Type B pancreatic cell (in vitro differentiated cells): ENCODE measurements around the gene MCIDAS. TPM values are rescaled to one million over a fixed set of nuclear protein-coding genes. Genes with fewer than 3 reads are reported as not detected.
A peak's percentile ranks its signal among the peaks of the same experiment; 100 is the strongest.

ENCODE experiments used
- DNase-seq: peaks from one replicate; pipeline ENCODE4 v3.0.0; 2021; ENCODE audit warnings: mixed read lengths; ENCODE audit not compliant: unreplicated experiment; ENCODE audit errors: extremely low spot score
- H3K27ac Mint-ChIP-seq: 2 replicates; pipeline ENCODE4 v1.8.0; 2021; ENCODE audit warnings: mild to moderate bottlenecking, mixed read lengths
- H3K27me3 Mint-ChIP-seq: 2 replicates; pipeline ENCODE4 v1.8.0; 2021; ENCODE audit warnings: mixed read lengths
- H3K36me3 Mint-ChIP-seq: 2 replicates; pipeline ENCODE4 v1.8.0; 2021; ENCODE audit warnings: mixed read lengths
- H3K4me1 Mint-ChIP-seq: one replicate; pipeline ENCODE4 v1.8.0; 2021; ENCODE audit warnings: mixed read lengths; ENCODE audit not compliant: unreplicated experiment
- H3K4me3 Mint-ChIP-seq: 2 replicates; pipeline ENCODE4 v1.8.0; 2021; ENCODE audit warnings: mild to moderate bottlenecking, mixed read lengths
- H3K9me3 Mint-ChIP-seq: 2 replicates; pipeline ENCODE4 v1.8.0; 2021; ENCODE audit warnings: mixed read lengths
- CTCF ChIP-seq: fragments of 200-600 bp; sonication (generic); conservative IDR thresholded peaks from 2 replicates; pipeline ENCODE4 v1.5.0; 2021; ENCODE audit warnings: antibody characterized with exemption, mild to moderate bottlenecking
- total RNA-seq: library from RNA; stranded (reverse); gene quantifications from 2 replicates; pipeline ENCODE4 v1.2.1, GENCODE V29; 2021; ENCODE audit warnings: low replicate concordance

Gene MCIDAS
- total RNA-seq, 1 donor from 2014 or later, result 0.36 TPM

GRCh38 chr5:55188656-55189540 lies 38.2 kb downstream of the MCIDAS start:
- no peaks in the 10 kb centered on the region for H3K4me1 Mint-ChIP-seq
- no peak overlapping the region for H3K27ac Mint-ChIP-seq
- H3K4me3 Mint-ChIP-seq, result no peak overlapping the region
- H3K36me3 Mint-ChIP-seq, result no peaks in the 10 kb centered on the region
- peaks cover 56% of the 10 kb centered on the region for H3K27me3 Mint-ChIP-seq
- no peak for TF ChIP-seq CTCF
- H3K9me3 Mint-ChIP-seq, result no peaks in the 10 kb centered on the region
- DNase-seq, result no peak

GRCh38 chr5:55187370-55187769 lies 39.7 kb downstream of the MCIDAS start:
- Mint-ChIP-seq H3K27me3 (peaks cover 47% of the 10 kb centered on the region), H3K9me3 (no peaks in the 10 kb centered on the region), H3K4me1 (no peaks in the 10 kb centered on the region), H3K4me3 (no peak overlapping the region), H3K36me3 (no peaks in the 10 kb centered on the region), H3K27ac (no peak overlapping the region)
- no peak for DNase-seq
- TF ChIP-seq CTCF, result peak; percentile 53

- peaks cover 8% of the 10 kb centered on the region for H3K4me1 Mint-ChIP-seq
- H3K27ac Mint-ChIP-seq, result no peak overlapping the region
- DNase-seq, result no peak
- no peak overlapping the region for H3K4me3 Mint-ChIP-seq
- no peaks in the 10 kb centered on the region for H3K9me3 Mint-ChIP-seq
- no peaks in the 10 kb centered on the region for H3K36me3 Mint-ChIP-seq
- TF ChIP-seq CTCF, result no peak
- peaks cover 77% of the 10 kb centered on the region for H3K27me3 Mint-ChIP-seq
Measured at GRCh38 chr5:55180016-55180415, 47.1 kb downstream of the MCIDAS start.

- Mint-ChIP-seq H3K27ac (no peak overlapping the region), H3K4me3 (peak overlapping the region; percentile 79)
- no peak for DNase-seq
Measured at GRCh38 chr5:55177078-55177477, 50.0 kb downstream of the MCIDAS start.

GRCh38 chr5:55176176-55176818 lies 50.8 kb downstream of the MCIDAS start:
- no peaks in the 10 kb centered on the region for H3K9me3 Mint-ChIP-seq

More at GRCh38 chr5:55177078-55177477, 50.0 kb downstream of the MCIDAS start:
- H3K27me3 Mint-ChIP-seq, result peaks cover 97% of the 10 kb centered on the region
- no peaks in the 10 kb centered on the region for H3K36me3 Mint-ChIP-seq
- no peak for TF ChIP-seq CTCF
- peaks cover 13% of the 10 kb centered on the region for H3K4me1 Mint-ChIP-seq
- no peaks in the 10 kb centered on the region for H3K9me3 Mint-ChIP-seq

More at GRCh38 chr5:55176176-55176818, 50.8 kb downstream of the MCIDAS start:
- Mint-ChIP-seq H3K4me1 (peaks cover 13% of the 10 kb centered on the region), H3K27ac (no peak overlapping the region), H3K27me3 (peaks cover 94% of the 10 kb centered on the region), H3K36me3 (no peaks in the 10 kb centered on the region), H3K4me3 (peak overlapping the region; percentile 79)
- TF ChIP-seq CTCF, result peak; percentile 61
- no peak for DNase-seq
